NCI-H510A (cell line): Measurements from ENCODE around the gene TPX2.

Experiments used
- DNase-seq: peaks from one replicate; lab custom pipeline; 2025; lab: John Stamatoyannopoulos, UW

The TPX2 gene, protein sequence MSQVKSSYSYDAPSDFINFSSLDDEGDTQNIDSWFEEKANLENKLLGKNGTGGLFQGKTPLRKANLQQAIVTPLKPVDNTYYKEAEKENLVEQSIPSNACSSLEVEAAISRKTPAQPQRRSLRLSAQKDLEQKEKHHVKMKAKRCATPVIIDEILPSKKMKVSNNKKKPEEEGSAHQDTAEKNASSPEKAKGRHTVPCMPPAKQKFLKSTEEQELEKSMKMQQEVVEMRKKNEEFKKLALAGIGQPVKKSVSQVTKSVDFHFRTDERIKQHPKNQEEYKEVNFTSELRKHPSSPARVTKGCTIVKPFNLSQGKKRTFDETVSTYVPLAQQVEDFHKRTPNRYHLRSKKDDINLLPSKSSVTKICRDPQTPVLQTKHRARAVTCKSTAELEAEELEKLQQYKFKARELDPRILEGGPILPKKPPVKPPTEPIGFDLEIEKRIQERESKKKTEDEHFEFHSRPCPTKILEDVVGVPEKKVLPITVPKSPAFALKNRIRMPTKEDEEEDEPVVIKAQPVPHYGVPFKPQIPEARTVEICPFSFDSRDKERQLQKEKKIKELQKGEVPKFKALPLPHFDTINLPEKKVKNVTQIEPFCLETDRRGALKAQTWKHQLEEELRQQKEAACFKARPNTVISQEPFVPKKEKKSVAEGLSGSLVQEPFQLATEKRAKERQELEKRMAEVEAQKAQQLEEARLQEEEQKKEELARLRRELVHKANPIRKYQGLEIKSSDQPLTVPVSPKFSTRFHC

GRCh38 chr20:31738729-31739549 lies at the start of gene TPX2:
TPX2 (plus strand) TSS chr20:31739290; CDS start chr20:31757477, 18,187 bp downstream.
- DNase-seq, result peak; percentile 97

DNA sequence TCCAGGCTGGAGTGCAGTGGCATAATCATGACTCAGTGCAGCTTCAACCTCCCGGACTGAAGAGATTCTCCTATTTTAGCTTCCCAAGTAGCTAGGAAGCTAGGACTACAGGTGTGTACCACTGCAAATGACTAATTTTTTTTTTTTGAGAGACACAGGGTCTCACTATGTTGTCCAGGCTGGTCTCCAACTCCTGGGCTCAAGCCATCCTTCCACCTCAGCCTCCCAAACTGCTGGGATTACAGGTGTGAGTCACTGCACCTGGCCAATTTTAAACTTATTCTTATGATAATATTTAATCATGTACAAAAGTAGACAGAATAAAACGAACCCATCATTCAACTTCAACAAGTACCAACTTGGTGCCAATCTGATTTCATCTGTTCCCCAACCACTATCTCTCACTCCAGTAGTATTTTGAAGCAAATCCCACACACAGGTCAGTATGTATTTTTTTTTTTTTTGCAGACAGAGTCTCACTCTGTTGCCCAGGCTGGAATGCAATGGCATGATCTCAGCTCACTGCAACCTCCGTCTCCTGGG lies 48.9 kb upstream of the TPX2 start:
- no peak for DNase-seq

- no peak for DNase-seq
These were observed 47.3 kb upstream of the TPX2 start for GRCh38 chr20:31691646-31692275.

DNA sequence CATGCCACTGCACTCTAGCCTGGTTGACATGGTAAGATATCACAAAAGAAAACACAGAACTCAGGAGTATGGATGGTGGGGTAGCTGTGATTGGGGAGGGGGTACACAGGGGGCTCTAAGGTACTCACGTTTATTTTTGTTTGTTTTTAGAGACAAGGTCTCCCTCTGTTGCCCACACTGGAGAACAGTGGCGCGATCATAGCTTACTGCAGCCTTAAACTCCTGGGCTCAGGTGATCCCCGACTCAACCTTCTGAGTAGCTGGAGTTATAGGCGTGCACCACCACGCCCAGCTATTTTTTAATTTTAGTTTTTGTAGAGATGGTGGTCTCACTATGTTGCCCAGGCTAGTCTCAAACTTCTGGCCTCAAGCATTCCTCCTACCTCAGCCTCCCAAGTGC lies 45.7 kb upstream of the TPX2 start:
- DNase-seq, result no peak

GRCh38 chr20:31693987-31694661 lies 45.0 kb upstream of the TPX2 start:
- peak; percentile 25 for DNase-seq

DNA sequence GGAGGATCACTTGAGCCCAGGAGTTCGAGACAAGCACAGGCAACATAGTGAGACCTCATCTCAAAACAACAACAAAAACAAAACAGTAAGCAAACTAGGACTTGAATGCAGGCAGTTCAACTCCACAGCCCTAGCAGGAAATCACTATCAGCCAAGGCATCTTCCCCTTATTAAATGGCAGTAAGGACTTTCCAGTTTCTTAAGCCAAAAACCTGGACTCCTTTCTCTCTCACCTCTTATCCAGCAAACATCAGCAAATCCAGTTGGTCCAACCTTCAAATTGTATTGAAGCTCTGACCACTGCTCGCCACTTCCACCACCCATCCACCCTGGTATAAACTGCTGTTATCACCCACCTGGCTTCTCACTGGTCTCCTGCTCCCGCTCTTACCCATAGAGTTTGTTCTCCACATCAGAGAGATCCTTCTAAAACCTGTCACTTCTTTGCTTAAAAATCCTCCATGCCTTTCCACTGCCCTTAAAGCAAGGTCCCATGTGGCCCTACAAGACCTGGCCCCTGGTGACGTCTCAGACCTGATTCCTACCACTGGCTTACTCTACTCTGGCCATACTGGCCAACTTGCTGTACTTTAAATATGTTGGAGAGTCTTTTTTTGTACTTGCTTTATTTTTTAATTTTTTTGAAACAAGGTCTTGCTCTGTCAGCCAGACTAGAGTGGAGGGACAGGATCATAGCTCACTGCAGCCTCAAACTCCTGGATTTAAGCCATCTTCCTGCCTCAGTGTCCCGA lies 44.1 kb upstream of the TPX2 start:
- DNase-seq, result no peak

GRCh38 chr20:31695849-31696804 lies 43.0 kb upstream of the TPX2 start:
- no peak for DNase-seq

- no peak for DNase-seq
These were observed 40.8 kb upstream of the TPX2 start for GRCh38 chr20:31698243-31698802.

DNA sequence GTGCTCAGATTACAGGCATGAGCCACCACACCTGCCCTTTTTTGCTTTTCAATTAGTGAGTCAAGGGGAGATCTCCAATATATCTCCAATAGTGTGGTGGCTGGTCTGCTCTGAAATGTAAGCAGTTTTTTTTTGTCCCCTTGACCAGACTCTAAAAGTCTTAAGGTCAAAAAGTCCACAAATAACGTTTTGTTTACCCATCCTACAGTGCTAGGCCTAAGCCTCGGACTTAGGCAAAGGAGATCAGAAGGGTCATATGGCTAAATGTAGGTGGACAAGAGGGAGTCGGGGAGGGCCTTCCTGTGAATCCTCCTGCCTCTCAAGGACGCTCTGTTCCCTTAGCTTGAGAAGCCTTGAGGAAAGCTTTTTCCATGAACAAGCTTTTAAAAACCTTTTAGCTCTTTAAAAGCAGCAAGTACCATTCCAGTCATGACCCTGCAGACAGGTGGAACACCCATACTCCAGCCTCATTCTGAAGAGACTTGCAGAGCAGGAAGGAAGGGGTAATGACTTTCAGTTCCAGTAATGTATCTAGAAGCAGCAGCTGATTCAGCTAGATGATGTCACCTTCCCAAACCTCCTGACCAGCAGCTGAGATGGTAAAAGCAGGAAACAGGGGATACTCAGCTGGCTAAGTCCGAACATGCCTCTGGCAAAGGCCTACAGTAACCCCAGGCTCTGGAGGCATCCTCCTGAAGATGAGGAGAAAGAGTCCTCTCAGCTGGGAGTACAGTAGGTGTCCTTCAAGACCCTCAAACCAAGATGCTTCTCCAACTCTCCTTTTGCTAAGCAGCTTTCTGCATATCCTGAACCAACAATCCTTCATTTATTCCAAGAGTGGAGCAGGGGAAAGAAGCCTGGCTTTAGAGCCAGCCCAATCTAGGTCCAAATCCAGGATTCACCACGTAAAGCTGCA lies 40.0 kb upstream of the TPX2 start:
- DNase-seq, result peak; percentile 91

GRCh38 chr20:31699801-31700728 lies 39.0 kb upstream of the TPX2 start:
- DNase-seq, result no peak

- DNase-seq, result no peak
These were observed 38.3 kb upstream of the TPX2 start for GRCh38 chr20:31700747-31701146.

DNA sequence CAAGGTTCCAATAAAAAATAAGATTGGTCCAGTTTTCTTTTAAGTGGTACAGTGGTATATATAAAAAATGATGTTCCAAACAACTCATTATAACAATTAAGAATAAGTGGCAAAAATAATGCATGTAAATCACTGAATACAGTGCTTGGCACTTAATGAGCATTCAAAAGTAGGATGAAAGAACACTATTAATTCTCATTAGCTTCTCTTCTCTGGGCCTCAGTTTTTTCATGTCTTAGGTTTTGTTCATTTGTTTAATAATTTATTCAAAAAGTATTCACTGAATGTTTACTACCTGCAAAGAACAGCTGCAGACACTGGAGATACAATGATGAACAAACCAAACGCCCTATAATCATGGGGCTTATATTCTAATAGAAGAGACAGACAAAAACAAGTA lies 37.5 kb upstream of the TPX2 start:
- no peak for DNase-seq

GRCh38 chr20:31704225-31705119 lies 34.6 kb upstream of the TPX2 start:
- DNase-seq, result no peak

DNA sequence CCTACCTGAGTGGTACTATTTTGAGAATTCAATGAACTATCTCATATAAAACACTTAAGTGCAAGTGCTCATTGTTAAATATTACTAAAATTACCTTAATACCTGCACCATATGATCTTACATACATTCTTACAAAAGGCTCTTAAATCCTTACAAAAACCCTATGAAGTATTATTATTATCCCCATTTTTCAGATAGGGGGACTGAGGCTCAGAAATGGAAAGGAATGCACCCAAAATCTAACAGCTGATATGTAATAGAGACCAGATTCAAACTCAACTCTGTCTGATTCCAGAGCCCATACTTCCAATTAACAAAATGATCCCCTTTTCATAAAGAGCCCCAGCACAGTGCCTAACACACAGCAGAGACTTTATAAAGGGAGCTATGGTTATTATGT lies 33.9 kb upstream of the TPX2 start:
- DNase-seq, result no peak
